HL-60 (cell line): ENCODE data around the gene PRPF19.

Experiments
- DNase-seq, 2 experiments: peaks; one replicate each; pipeline ENCODE4 v3.0.0-alpha.2; 2010 to 2020; ENCODE audit warnings: low read depth in 1 of 2, low spot score in 1 of 2
- H3K27ac ChIP-seq: fragments of 250-450 bp; sonication (Bioruptor Pico); replicated peaks from 2 replicates; pipeline ENCODE4 v1.5.1; 2020; ENCODE audit warnings: mild to moderate bottlenecking, moderate library complexity
- H3K27me3 ChIP-seq: fragments of 250-450 bp; sonication (Bioruptor Pico); 2 replicates; pipeline ENCODE4 v1.5.1; 2021; ENCODE audit warnings: mild to moderate bottlenecking, moderate library complexity; ENCODE audit not compliant: insufficient read depth, poor library complexity, severe bottlenecking
- H3K4me3 ChIP-seq: replicated peaks from 2 replicates; pipeline ENCODE4 v1.5.1; 2011; ENCODE audit warnings: mild to moderate bottlenecking, control low read depth, low read length; ENCODE audit not compliant: insufficient read depth
- GABPA ChIP-seq: IDR thresholded peaks from 2 replicates; pipeline ENCODE4 v1.6.1; 2012; ENCODE audit warnings: low read depth
- POLR2AphosphoS5 ChIP-seq: IDR thresholded peaks from 2 replicates; pipeline ENCODE4 v1.6.1; 2012; ENCODE audit warnings: low read depth
- SPI1 ChIP-seq: IDR thresholded peaks from 2 replicates; pipeline ENCODE4 v1.6.1; 2012; ENCODE audit warnings: low read depth, mild to moderate bottlenecking, borderline replicate concordance
- TF ChIP-seq, protein P1 (sequence below): IDR thresholded peaks from one replicate; pipeline ENCODE4 v1.5.1; 2011; ENCODE audit warnings: low read length, control low read depth, inconsistent platforms; ENCODE audit not compliant: insufficient read depth
- TF ChIP-seq, protein P2 (sequence below): IDR thresholded peaks from 2 replicates; pipeline ENCODE4 v1.6.1; 2012; ENCODE audit warnings: low read depth; ENCODE audit not compliant: insufficient replicate concordance

The PRPF19 gene

DNA sequence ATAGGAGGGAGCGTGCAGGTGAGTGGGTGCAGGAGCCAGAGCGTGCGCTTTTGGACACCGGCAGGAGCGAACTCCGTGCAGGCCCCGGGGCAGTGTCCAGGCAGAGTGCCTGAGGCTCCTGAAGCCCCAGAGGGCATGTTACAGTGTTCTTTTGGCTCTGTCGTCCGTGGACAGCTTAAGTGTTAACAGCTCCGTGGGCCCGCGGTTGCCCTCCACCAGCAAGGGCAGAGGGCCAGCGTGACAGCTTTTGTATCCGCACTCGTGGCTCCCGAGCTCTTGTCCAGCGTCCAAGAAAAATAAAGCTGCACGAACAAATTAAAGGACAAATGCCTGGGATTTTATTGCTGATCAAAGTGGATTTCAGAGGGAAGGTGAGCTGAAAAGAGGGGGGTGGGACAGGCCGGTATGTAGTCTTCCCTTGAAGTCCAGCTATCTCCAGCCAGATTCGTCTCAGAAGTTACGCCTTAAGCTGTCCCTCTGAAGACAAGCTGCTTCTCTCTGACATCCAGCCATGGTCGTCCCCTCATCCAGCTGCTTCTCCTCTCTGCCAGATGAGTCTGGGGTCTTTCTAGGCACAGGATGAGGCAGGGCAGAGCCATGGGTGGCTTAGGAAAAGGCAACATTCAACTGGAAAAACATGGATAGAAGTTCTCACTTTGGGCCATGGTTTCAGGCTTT, 6.6 kb upstream of the PRPF19 start:
- Histone ChIP-seq H3K27me3 (no peaks in the 10 kb centered on the region), H3K4me3 (no peak overlapping the region), H3K27ac (peak overlapping the region; percentile 74)
- TF ChIP-seq GABPA (no peak), POLR2AphosphoS5 (no peak), SPI1 (no peak)
- TF ChIP-seq, protein P1, sequence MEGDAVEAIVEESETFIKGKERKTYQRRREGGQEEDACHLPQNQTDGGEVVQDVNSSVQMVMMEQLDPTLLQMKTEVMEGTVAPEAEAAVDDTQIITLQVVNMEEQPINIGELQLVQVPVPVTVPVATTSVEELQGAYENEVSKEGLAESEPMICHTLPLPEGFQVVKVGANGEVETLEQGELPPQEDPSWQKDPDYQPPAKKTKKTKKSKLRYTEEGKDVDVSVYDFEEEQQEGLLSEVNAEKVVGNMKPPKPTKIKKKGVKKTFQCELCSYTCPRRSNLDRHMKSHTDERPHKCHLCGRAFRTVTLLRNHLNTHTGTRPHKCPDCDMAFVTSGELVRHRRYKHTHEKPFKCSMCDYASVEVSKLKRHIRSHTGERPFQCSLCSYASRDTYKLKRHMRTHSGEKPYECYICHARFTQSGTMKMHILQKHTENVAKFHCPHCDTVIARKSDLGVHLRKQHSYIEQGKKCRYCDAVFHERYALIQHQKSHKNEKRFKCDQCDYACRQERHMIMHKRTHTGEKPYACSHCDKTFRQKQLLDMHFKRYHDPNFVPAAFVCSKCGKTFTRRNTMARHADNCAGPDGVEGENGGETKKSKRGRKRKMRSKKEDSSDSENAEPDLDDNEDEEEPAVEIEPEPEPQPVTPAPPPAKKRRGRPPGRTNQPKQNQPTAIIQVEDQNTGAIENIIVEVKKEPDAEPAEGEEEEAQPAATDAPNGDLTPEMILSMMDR, result no peak
- TF ChIP-seq, protein P2, sequence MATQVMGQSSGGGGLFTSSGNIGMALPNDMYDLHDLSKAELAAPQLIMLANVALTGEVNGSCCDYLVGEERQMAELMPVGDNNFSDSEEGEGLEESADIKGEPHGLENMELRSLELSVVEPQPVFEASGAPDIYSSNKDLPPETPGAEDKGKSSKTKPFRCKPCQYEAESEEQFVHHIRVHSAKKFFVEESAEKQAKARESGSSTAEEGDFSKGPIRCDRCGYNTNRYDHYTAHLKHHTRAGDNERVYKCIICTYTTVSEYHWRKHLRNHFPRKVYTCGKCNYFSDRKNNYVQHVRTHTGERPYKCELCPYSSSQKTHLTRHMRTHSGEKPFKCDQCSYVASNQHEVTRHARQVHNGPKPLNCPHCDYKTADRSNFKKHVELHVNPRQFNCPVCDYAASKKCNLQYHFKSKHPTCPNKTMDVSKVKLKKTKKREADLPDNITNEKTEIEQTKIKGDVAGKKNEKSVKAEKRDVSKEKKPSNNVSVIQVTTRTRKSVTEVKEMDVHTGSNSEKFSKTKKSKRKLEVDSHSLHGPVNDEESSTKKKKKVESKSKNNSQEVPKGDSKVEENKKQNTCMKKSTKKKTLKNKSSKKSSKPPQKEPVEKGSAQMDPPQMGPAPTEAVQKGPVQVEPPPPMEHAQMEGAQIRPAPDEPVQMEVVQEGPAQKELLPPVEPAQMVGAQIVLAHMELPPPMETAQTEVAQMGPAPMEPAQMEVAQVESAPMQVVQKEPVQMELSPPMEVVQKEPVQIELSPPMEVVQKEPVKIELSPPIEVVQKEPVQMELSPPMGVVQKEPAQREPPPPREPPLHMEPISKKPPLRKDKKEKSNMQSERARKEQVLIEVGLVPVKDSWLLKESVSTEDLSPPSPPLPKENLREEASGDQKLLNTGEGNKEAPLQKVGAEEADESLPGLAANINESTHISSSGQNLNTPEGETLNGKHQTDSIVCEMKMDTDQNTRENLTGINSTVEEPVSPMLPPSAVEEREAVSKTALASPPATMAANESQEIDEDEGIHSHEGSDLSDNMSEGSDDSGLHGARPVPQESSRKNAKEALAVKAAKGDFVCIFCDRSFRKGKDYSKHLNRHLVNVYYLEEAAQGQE, result no peak
- no peak for DNase-seq

DNA sequence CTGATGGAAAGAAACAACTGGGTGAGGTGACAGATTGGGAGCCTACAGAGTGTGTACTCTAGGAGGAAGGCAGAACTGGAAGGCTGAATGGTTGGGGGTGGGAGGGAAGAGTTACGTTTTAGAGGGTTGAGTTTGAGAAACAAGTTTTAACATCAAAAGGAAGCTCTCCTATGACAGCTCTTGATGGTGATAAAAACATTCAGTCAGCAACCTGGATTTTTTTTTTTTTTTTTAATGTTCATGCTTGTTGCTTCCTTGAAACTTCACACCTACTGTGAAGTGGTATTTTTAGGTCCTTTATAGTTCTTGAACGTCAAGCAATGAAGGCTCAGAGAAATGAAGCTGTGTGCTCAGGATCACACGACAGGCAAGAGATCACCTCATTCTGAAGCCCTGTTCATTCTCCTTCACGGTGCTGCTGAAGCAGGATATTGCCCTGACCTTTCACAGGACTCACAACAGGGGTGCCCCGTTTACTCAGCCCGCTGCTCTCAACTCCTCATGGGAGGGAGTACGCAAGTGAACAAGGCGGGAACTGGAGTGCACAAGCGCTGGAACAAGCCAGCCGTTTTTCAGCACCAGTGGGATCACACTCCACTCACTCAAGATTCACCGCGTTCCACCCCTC, 6.0 kb upstream of the PRPF19 start:
- Histone ChIP-seq H3K27ac (no peak overlapping the region), H3K4me3 (no peak overlapping the region), H3K27me3 (no peaks in the 10 kb centered on the region)
- TF ChIP-seq, protein P1, result no peak
- TF ChIP-seq POLR2AphosphoS5, result no peak
- TF ChIP-seq GABPA, result no peak
- no peak for TF ChIP-seq SPI1
- TF ChIP-seq, protein P2, result no peak
- DNase-seq, result no peak

DNA sequence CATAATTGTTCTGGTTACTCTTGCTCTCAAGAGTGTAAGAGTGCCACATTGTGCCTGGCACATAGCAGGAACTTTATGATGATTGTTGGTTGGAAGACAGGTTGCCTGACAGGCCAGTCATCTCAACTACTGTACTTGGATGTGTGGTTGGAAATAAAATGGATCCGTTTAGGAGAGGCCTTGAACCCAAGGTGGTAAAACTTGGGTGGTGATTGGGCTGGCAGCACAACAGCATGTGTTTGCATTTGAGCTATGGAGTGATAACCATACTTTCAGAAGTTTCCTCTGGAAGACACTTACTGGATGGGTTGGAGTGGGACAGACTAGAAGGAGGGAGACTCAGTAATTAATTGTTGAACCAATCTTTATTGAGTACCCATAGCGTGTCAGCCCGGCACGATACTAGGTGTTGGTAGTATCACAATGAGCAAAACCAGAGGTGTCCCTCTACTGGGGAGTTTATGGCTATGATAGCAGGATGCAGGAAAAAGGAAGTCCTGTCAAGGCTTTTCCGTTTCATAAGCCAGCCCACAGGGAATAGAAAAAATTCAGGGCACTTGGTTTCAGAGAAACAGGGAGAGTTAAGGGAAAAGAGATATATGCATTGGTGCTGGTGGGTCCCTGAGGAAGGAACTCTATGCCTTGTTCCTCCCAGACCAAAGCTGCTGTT, 4.5 kb upstream of the PRPF19 start:
- Histone ChIP-seq H3K27ac (no peak overlapping the region; the same call in 1 of the 2 replicates), H3K4me3 (no peak overlapping the region), H3K27me3 (no peaks in the 10 kb centered on the region)
- TF ChIP-seq, protein P2, result no peak
- TF ChIP-seq SPI1 (peak; percentile 84), POLR2AphosphoS5 (no peak), GABPA (no peak)
- TF ChIP-seq, protein P1, result no peak
- DNase-seq, result peak in 1 of 2 experiments; percentile 45
